Activated CD4-positive, alpha-beta T cell treated with anti-CD3 and anti-CD28 coated beads, Interleukin-2, Interleukin-4, amounts not matched to agents 100 ng/mL and 50 ng/mL, durations not matched to agents 16 hours and 8 hours (primary cell): Measurements from ENCODE around the gene THAP10.
"Not testable (repeated sequence)": the region's sequence is repeated elsewhere in the genome, so short reads cannot be mapped to it uniquely, and the experiment has no call there.

Source experiments
- DNase-seq: peaks from one replicate; pipeline ENCODE4 v3.0.0-alpha.2; 2020; ENCODE audit warnings: low spot score

Gene THAP10

DNA sequence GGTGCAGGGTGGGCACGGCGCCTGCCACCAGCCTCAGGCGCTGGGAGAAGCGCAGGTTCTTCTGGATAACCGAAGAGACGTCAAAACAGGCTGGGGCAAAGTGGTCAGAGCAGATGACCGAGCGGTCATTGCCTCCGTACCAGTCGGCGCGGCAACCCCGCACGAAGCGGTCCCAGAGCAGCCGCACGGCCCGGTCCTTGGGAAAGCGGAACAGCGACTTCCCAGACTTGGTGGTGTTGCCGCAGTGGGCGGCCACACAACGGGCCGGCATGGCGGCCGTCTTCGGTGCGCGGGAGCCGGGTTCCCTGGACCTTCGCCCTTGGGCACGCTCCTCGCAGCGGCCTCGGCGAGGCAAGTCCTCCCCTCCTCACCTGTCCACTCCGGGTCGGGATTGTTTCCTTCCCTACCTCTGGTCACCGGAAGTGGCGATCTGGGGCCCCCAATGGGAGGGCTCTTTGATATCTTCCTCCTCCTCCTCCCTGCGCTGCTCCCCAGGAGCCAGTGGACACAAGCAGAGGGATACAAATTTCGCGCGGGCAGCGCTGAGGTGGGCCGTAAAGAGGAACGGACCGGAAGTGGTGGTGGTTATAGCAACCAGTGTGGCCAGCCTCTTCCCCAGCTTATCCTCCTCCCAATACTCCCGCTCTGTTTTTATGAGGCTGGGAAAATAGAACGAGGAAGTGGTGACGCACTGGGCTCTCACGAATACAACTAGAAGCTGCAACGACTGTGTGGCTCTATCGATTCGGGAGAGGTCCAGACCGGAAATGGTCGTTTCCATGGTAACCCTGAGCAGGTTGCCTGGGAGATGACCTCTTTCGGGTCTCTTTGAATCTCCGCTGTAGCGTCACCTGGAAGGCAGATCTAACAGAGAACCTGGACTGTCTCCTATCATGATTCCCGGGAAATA, at the start of gene THAP10, which contains the start of gene LRRC49:
TSS of gene THAP10 (minus strand) at position 432 of the 910 bp plus-strand sequence. CDS start at position 271, 161 bp downstream.
TSS of gene LRRC49 (plus strand) at position 825 of the 910 bp plus-strand sequence. CDS start at position 894, 69 bp downstream.
- DNase-seq, result peak; percentile 69

DNA sequence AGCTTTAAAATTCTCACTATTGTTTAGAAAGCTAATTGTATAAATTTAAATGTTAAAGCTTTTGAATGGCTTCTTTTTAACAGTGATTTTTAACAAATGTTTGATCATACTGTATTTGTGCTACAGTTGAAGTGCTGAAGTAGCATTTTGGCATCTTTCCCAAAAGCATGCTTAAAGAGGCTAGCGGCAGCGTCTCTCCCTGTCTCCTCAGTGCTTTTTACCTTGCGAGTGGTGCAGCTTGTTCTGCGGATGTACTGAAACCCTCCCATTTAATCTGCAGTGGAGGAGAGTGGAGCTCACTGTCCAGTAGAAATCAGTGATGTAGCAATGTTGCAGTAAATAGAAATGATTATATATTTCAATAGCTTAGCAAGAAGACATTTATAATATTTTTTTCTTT, 44.1 kb upstream of the THAP10 start:
- no peak for DNase-seq

DNA sequence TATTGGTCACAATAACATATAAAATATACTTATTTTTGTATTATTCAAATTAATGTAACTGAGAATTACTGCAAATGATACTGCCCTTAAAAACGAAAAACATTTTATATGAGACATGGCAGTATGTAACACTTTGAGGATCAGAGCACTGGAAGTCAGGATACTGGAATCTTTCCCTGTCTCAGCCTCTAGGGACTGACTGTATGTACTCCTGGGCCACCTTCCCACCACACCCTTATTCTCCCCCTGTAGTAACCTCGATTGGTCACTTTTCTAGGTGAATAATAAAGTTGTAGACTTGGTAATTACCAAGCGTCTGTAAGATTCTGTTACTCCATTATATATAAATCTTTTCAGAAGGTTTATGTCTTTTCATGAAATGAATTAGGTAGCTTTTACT, 43.4 kb upstream of the THAP10 start:
- DNase-seq, result no peak

DNA sequence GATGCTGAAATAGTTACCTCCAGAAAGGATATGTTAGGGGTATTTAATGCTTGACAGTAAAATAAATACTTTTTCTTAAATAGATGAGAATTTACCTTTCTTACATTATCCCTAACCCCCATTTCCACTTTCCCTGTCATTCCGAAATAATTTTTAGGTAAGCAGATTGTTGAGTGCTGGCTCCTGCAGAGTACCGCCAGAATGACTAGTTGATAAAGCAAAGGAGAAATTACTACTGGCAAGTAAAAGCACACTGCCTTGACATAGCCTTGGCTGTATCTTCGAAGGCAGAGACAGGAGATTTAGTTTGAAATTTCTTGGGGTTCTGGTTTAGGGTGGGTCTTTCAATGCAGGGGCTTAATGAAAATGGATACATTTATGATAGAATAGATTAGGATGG, 41.2 kb upstream of the THAP10 start:
- DNase-seq, result no peak

DNA sequence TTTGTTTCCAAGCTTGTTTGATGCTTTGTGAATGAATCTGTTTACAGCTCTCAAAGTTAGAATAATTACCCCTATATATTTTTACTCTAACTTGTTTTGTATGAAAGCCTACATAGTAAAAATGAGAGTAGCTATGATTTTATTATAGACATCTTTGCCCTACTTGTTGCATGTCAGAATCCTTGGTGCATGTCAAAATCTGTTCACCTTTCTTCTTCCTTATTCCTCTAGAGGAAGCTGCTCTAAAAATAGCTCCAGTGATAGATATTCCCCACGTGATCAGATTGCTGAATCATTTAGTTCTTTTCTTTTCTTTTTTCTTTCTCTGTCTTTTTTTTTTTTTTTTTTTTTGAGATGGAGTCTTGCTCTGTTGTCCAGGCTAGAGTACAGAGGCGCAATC, 40.2 kb upstream of the THAP10 start:
- no peak for DNase-seq

DNA sequence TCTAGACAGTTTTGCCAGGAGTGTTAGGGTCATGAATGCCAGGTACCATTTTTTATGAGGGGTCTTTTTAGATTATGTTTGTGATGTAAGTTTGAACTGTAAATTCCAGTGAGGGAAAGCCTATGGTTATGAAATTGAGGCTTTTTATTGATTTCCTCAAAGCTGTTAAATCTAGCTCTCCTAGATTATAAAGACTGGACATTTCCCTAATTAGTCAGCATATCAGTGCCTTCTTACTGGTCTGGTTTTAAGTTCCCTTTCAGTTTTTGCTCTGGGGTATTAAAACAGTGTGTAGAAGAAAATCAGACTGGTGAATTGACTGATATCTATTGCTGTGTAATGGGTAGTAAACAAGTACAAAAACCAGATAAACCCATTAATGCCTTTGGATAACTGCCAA, 39.6 kb upstream of the THAP10 start:
- no peak for DNase-seq

DNA sequence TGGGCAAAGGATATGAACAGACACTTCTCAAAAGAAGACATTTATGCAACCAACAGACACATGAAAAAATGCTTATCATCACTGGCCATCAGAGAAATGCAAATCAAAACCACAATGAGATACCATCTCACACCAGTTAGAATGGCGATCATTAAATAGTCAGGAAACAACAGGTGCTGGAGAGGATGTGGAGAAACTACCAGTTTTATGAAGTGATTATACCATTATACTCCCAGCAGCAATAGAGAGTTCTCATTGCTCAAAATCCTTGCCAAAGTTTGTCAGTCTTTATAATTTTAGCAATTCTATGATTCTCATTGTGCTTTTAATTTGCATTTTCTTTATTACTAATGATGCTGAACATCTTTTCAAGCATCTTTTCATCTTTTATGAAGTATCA, 34.7 kb upstream of the THAP10 start:
- DNase-seq, result not testable (repeated sequence)

DNA sequence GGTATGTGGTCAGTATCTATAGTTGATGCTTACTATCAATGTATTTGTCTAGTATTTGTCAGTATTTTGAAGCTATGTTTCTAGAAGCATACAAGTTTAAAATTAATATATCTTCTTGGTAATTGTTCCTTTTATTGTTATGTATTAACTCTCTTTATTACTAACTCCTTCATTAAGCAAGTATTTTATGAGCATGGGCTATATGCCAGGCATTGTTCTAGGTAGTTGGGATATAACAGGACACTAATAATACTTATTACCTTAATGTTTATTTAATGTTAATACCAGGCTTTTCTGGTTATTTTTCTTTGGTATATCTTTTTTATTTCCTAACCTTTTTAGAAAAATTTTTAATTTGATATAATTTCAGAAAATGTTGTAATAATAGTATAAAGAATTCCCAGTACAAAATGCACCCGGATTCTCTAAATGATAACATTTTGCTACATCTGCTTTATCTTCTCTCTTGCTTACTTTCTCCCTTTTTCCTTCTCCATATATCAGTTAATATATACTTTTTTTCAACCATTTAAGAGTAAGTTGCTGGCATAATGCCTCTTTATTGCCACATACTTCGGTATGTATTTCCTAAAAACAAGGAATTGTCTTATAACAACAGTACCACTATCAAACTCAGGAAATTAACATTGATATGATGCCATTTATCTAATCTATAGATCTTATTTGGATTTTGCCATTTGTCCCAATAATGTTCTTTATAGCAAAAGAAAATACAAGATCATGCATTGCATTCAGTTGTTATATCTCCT, 31.3 kb upstream of the THAP10 start:
- DNase-seq, result no peak

DNA sequence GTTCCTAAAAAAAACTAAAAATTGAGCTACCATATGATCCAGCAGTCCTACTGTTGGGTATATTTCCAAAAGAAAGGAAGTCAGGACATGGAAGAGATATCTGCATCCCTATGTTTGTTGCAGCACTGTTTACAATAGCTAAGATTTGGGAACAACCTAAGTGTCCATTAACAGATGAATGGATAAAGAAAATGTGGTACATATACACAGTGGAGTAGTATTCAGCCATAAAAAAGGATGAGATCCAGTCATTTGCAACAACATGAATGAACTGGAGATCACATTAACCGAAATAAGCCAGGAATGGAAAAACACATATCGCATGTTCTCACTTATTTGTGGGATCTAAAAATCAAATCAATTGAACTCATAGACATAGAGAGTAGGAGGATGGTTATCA, 29.9 kb upstream of the THAP10 start:
- DNase-seq, result no peak

DNA sequence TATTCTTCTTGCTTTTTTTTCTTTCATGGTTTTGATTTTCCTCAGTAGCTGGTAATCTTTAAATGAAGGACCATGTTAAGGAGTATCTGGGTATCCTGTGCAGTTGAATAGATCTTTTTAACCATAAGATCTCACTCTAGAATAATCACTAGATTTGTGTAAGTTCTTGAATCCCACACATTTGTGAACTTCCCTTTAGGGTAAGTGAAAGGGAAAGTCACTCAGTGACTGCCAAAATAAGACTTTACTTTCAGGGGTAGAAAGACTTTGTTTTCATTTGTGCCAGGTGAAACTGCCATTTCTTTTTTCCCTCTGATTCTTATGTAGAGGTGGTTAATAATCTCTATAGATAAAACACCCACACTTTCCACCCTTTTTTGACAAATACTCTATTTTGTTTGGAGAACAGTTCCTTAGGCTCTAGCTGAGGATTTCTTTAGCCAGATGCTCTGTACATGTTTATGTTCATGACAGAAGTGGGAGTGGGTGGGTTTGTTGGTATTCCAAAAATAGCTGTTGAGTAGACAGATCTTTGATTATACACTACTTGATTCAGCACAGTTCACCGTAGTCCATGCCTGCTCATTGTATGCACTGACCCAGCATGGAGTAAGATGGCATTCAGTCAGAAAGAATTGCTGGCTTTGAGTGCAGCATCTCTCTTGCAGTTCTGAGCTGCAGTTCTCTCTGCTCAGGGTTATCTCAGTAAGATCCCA, 28.9 kb upstream of the THAP10 start:
- DNase-seq, result no peak

DNA sequence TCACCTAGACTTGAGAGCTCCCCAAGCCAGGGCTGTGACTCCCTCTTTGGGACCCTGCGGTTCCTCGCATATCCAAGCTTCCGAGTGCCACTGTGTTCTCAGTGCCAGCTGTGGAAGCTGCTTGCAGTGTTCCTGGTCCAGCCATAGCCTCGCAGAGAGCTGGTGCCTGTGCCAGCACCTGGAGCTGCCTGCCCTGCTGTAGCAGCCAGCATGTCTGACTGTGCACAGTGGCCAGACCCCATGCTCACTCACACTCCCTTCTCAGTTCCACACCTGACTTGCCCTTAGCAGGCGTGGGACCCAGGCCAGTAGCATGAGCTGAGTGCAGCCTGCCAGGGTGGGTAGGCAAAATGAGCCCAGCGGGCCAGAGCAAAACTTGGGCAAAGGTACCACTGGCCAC, 25.7 kb upstream of the THAP10 start:
- no peak for DNase-seq

DNA sequence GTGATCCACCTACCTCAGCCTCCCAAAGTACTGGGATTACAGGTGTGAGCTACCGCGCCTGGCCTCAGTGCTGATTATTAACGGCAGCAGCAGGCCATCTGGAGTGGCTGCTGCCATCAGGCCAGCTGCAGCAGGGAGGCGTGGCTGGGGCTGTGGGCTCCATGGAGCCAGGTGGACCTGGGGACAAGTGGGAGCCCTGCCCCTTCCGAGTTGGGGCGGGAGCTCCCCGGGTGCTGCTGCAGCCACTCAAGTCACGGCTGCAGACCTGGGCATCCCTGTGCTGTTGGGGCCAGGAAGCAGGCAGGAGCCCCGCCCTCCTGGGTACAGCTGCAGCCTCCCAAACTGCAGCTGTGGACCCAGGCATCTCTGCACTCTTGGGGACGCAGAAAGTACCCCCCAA, 24.3 kb upstream of the THAP10 start:
- DNase-seq, result no peak

DNA sequence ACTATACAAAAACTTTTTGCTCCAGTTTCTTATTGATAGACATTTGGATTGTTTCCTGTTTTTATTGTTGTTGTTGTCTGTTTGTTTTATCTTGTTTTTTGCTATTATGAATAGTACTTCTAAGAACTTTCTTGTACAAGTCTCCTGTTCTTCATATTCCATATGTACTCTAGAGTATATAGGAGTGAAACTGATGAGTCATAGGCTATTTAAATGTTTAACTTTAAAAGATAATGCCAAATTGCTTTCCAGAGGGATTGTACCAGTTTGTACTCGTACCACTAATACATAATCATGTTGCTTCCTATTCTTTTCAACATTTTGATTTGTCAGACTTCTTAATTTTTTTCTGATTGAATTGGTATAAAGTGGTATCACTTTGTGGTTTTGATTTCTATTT, 20.0 kb upstream of the THAP10 start:
- no peak for DNase-seq

DNA sequence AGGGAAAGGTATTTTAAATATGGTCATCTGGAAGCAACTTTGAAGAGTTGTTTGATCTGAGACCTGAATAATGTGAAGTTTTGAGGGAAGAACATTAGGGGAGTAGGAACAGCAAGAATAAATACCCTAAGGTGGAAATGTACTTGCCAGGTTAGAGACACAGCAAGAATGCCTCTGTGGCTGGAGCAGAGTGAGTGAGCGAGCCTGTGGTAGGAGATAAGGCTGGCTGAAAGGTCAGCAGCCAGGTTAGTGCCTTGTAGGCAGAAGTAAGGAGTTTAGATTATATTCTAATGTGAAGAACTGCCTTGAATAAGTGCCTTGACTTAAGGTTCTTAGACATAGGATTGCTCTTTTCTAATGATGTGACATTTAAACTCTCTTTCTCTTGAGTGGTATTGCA, 18.7 kb upstream of the THAP10 start:
- DNase-seq, result no peak

DNA sequence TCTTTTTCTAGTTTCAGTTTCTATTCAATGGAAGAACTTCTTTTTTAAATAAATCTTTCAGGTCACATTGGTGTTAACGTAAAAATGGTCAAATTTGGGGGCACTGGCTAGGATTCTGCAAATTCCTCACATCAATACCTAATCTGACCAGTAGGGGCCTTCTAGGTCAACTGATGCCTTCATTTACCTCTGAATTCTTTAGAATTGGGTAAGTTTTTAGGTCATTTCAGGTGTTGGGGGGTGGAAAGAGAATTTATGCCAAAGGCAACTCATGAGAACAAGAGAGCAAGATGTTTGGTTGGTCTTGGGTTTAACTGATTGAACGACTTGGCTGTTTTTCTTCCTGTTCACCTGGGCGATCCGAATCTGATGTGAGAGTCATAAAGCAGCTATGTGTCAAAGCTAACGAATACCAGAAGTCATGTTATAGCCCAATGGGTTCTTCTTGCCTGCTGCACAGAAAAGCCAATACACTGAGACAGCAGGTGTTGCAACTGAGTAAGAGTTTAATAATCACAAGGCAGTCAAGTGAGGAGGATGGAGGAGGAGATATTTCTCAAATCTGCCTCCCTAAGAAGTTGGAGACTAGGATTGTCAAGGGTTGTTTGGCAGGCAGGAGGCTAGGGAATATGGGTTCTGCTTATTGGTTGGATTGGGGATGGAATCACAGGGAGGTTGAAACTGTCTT, 15.7 kb upstream of the THAP10 start:
- DNase-seq, result no peak

DNA sequence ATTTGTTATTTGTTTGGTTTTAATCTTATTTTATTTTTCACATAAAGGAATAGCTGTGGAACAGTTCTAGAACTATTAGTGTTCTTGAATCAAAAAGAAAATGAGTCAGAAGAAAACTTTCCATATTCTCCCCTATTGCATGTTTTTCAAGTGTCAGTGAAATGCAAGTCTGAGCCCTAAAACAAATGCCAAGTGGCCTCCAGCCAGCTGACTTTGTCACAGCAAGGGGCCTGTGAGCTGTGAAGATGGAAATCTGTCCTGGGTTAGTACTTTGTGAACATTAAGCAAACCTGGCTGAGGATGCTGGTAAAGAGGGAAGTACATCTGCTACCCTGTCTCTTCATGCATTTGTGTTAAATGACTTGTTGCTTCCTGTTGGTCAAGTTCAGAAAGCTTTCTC, 14.6 kb upstream of the THAP10 start:
- no peak for DNase-seq

DNA sequence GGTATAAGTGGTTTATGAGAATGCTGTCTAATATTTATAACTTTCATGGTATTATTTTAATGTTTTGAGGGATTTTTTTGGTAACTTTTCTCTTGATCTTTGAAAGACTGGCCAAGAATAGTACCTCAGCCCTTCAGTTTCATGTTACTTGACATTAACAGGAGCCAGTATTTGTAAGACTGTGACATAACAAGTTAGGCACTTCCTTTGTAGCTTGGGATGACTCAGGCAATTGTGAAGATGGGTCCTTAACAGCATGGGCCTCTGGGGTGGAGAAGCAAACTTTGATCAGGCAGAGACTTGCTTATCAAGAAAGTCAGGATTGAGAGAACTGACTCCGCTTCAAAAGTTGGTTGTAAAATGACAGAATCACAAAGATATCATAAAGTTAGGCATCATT, 9.9 kb upstream of the THAP10 start:
- DNase-seq, result no peak

DNA sequence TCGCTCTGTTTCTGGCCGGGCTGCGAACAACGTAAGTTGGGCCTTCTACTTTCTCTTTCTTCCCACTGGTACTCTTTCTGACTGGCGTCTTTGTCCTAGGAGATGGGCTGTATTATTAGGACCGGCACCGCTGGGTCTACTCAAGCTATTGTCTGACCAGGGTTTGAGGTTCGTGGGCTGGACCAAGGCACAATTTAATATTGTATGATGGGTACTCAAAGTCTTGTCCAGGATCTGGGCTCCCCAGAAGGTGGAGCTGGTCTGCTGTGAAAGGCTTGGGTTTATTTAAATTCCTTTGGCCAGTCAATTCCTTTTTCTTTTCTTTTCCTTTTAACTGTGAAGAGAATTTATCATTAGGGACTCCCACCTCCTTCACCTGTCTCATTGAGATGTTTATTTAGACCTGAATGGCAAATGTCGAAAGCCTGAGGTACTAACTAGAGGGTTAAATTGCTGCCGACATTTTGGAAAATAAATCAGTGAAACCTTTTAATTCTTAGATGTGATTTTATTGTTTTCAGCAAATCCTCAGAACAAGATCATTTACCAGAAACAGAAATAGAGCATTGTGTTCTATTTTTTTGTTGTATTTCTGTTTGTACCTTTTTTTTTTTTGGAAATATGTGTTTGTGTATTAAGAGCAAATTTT, 803 bp upstream of the THAP10 start:
- DNase-seq, result no peak

DNA sequence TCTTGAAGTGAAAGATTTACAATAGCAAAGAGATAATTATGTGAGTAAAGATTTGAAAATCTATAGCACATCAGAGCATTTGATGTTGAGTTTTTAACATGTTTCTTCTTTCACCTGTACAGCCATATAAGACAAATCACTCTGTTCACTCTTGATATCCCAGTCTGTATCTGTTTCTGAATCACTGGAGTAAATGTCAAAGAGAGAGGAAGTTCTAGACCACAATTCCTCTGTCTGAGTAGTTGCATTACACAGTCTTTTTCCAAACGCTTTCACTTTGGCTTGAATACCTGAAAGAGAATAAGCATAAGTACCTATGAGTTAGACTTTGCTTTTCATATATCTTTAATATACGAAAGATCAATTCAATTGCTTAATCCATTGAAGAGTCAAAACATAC, 9.9 kb downstream of the THAP10 start:
- no peak for DNase-seq

DNA sequence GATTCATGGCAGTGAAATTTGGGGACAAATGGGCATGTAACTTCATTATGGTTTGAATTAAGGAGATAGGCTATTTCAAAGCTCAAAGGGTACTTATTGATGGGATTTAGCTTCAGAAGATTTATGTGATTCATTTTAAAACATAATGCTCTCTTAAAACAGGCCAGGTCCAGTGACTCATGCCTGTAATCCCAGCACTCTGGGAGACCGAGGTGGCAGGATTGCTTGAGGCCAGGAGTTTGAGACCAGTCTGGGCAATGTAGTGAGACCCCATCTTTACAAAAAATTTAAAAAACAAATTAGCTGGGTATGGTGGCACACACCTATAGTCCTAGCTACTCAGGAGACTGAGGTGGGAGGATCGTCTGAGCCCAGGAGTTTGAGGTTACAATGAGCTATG, 11.5 kb downstream of the THAP10 start:
- no peak for DNase-seq

DNA sequence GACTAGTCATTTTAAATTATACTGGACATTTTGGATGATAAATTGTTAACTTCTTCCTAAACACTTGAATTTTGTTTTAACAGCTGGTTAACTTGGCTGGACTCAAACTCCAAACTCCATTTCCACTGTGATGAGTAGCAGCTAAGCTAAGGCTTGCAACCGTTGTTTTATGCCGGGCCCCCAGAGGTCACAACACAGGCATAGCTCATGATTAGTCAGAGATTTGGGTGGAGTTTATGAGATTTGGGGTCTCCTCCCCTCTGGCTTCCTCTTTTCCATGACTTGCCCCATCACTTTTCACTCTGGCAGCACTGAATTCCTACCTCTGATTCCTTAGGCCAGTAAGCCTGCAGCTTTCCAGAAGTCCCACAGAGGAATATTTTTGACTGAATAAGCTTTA, 12.8 kb downstream of the THAP10 start:
- no peak for DNase-seq
